Activated B cell treated with CpG ODN at 0.5 μM for 24 hours (primary cell): ENCODE data around the gene ZNF787. TPM values are rescaled to one million over a fixed set of nuclear protein-coding genes. Genes with fewer than 3 reads are reported as not detected.

Source experiments
- ATAC-seq: fragments of 200-7000 bp; cut with Tn5 transposase; one replicate; pipeline ENCODE4 v1.10.0; 2021; ENCODE audit warnings: low read depth, mild to moderate bottlenecking, moderate library complexity
- CTCF ChIA-PET: fragments of 350-600 bp; sonication (Branson Sonifier 250); formaldehyde crosslinking; loops from one replicate; lab custom pipeline; 2021; ENCODE audit warnings: antibody characterized with exemption; lab: Charles Lee
- POLR2A ChIA-PET: fragments of 350-600 bp; sonication (Branson Sonifier 250); formaldehyde crosslinking; loops from one replicate; lab custom pipeline; 2021; ENCODE audit warnings: antibody characterized with exemption; lab: Charles Lee
- DNase-seq: peaks from one replicate; pipeline ENCODE4 v3.0.0; 2022
- H3K27ac Mint-ChIP-seq: one replicate; pipeline ENCODE4 v1.8.0; 2020; ENCODE audit warnings: mixed read lengths
- H3K27me3 Mint-ChIP-seq: one replicate; pipeline ENCODE4 v1.8.0; 2021; ENCODE audit warnings: mixed read lengths
- H3K36me3 Mint-ChIP-seq: one replicate; pipeline ENCODE4 v1.8.0; 2021; ENCODE audit warnings: low read depth, mixed read lengths
- H3K4me1 Mint-ChIP-seq: one replicate; pipeline ENCODE4 v1.8.0; 2021; ENCODE audit warnings: mixed read lengths
- H3K4me3 Mint-ChIP-seq: one replicate; pipeline ENCODE4 v1.8.0; 2020; ENCODE audit warnings: mild to moderate bottlenecking, mixed read lengths
- H3K9me3 Mint-ChIP-seq: one replicate; pipeline ENCODE4 v1.8.0; 2020; ENCODE audit warnings: mixed read lengths
- intact Hi-C: fragments of 100-400 bp; cut with micrococcal nuclease; formaldehyde crosslinking; loops from one replicate; pipeline ENCODE4 v1.15.1; 2024
- total RNA-seq: library from RNA; stranded (reverse); gene quantifications from 2 replicates; pipeline ENCODE4 v1.2.3, GENCODE V29; 2022
- TF ChIP-seq, protein P1 (sequence below): fragments of 200-600 bp; IDR thresholded peaks from one replicate; pipeline ENCODE4 v1.8.0; 2022; ENCODE audit warnings: antibody characterized with exemption, mild to moderate bottlenecking

Gene ZNF787
- total RNA-seq, 1 donor from 2014 or later: 42.3 TPM

DNA sequence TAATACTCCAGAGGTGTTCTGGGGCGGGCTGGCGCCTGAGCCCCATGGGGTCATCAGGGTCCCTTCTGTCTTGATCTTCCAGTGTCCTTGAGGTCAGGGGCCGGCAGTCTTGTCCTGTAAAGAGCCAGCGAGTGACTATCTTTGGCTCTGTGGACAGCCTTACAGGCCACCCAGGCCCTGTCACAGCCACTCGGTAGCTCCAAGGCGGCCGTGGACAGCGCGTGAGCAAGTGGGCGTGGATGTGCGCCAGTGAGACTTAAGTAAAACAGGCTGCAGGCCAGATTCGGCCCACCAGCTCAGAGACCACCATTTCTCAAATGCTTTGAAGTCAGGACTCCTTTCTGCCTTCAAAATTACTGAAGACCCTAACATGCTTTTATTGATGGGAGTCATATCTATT, 23.7 kb upstream of the ZNF787 start:
- Mint-ChIP-seq H3K27me3 (no peaks in the 10 kb centered on the region), H3K4me1 (peaks cover 27% of the 10 kb centered on the region), H3K36me3 (peaks cover 33% of the 10 kb centered on the region), H3K4me3 (no peak overlapping the region), H3K9me3 (no peaks in the 10 kb centered on the region), H3K27ac (no peak overlapping the region)
- CTCF ChIA-PET: no interaction called here
- DNase-seq (no peak), ATAC-seq (no peak)
- TF ChIP-seq, protein P1, sequence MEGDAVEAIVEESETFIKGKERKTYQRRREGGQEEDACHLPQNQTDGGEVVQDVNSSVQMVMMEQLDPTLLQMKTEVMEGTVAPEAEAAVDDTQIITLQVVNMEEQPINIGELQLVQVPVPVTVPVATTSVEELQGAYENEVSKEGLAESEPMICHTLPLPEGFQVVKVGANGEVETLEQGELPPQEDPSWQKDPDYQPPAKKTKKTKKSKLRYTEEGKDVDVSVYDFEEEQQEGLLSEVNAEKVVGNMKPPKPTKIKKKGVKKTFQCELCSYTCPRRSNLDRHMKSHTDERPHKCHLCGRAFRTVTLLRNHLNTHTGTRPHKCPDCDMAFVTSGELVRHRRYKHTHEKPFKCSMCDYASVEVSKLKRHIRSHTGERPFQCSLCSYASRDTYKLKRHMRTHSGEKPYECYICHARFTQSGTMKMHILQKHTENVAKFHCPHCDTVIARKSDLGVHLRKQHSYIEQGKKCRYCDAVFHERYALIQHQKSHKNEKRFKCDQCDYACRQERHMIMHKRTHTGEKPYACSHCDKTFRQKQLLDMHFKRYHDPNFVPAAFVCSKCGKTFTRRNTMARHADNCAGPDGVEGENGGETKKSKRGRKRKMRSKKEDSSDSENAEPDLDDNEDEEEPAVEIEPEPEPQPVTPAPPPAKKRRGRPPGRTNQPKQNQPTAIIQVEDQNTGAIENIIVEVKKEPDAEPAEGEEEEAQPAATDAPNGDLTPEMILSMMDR: no peak
- intact Hi-C loops: loop anchor here (5.0 kb wide), 1 partner anchor 1137 kb away; the partner anchor contains the start of gene ZNF460
- POLR2A ChIA-PET: no interaction called here

DNA sequence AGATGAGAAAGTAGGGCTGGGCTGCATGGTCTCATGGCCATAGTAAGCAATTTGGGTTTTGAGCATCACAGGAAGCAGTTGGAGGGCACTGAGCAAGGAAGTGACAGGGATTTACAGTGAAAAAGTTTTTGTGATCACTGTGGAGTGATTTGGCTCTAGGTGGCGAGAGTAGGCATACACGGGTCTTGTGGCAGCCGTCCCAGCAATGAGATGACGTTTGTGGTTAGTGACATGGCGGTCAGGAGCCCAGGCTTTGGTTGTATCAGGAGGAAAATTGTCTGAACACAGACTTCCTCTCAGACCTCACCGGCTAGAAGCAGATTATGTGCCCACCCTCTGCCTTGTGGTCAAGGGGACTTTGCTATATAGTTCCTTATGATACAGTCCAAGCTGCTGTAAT, 23.3 kb upstream of the ZNF787 start:
- Mint-ChIP-seq H3K4me3 (no peak overlapping the region), H3K27me3 (no peaks in the 10 kb centered on the region), H3K27ac (no peak overlapping the region), H3K4me1 (peaks cover 29% of the 10 kb centered on the region), H3K9me3 (no peaks in the 10 kb centered on the region), H3K36me3 (peaks cover 29% of the 10 kb centered on the region)
- DNase-seq: no peak
- ATAC-seq: no peak
- POLR2A ChIA-PET: no interaction called here
- CTCF ChIA-PET: no interaction called here
- intact Hi-C loops: loop anchor here (5.0 kb wide), 1 partner anchor 1138 kb away; the partner anchor contains the start of gene ZNF460
- TF ChIP-seq, protein P1: no peak

DNA sequence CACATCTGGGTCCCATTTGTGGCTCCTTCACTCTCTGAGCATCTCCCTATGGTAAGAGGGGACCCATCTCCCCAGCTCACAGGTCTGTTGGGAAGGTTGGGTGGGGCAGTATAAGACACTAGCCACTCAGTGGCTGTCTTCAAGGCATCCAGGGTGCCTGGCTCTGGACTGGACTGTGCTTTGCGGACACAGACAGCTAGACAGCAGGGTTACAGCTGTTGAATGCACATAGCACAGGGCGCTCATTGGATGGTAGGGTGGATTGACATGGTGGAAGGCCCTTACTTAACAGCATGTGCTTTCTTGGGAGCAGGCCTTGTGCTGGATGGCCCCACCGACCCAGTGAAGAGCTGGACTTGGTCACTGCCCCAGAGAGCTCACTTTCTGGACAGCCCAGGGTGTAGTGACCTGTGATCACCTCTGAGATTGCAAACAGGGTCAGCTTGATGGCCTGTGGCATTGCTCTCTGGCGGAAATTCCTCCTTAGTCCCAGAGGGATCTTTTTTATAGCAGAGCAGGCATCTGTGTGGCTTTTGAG, 21.9 kb upstream of the ZNF787 start:
- H3K4me3 Mint-ChIP-seq: no peak overlapping the region
- ChIA-PET POLR2A (interaction anchor here (0.6 to 3.2 kb wide), 2 partner anchors 8 to 22 kb away, joined by 5 to 40 read pairs; partner anchors contain the start of gene ZNF787), CTCF (no interaction called here)
- no peaks in the 10 kb centered on the region for H3K27me3 Mint-ChIP-seq
- H3K9me3 Mint-ChIP-seq: no peaks in the 10 kb centered on the region
- intact Hi-C loops: loop anchor here (5.0 kb wide), 1 partner anchor 1139 kb away; the partner anchor contains the start of gene ZNF460
- peaks cover 29% of the 10 kb centered on the region for H3K4me1 Mint-ChIP-seq
- H3K36me3 Mint-ChIP-seq: peaks cover 21% of the 10 kb centered on the region
- ATAC-seq (no peak), DNase-seq (no peak)
- TF ChIP-seq, protein P1: no peak
- no peak overlapping the region for H3K27ac Mint-ChIP-seq

DNA sequence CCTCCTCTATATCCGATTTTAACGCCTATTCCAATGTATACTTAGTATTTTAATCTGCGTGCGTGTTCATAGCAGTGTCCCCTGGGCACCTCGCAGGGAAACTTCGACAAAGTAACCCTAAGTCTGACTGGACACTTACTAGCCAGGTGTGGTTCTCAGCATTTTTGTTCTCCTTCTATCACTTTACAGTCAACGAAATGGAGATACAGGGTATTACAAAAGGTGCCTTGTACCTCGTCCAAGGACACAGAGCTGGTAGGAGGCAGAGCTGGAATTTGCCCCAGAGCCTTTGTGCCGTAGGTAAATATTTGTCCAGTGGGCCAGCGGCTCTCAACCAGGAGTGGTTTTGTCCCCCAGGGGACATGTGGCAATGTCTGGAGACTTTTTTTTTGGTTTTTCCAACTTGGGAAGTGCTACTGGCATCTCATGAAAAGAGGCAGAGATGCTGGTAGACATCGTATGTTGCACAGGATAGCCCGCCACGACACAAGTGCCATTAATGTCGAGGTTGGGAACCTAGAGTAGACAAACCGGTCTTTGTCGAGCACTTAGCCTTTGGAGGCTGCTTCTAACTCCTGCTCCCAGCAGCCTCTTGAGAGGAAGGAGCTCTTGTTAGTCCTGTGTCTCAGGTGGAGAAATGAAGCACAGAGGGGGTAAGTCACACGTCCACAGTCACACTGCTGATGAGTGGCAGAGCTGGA, 21.1 kb upstream of the ZNF787 start:
- H3K27ac Mint-ChIP-seq: peak overlapping the region; percentile 41
- CTCF ChIA-PET: interaction anchor here (2.2 kb wide), 1 partner anchor 61 kb away, joined by 6 read pairs; no protein-coding TSS in a partner anchor
- TF ChIP-seq, protein P1: no peak
- H3K9me3 Mint-ChIP-seq: no peaks in the 10 kb centered on the region
- POLR2A ChIA-PET: interaction anchor here (0.6 to 3.2 kb wide), 3 partner anchors 7 to 61 kb away, joined by 4 to 40 read pairs (median 5); partner anchors contain the start of gene ZNF787
- ATAC-seq: no peak
- intact Hi-C loops: loop anchor here (5.0 kb wide), 1 partner anchor 1140 kb away; the partner anchor contains the start of gene ZNF460
- peaks cover 13% of the 10 kb centered on the region for H3K36me3 Mint-ChIP-seq
- peaks cover 29% of the 10 kb centered on the region for H3K4me1 Mint-ChIP-seq
- peak overlapping the region; percentile 72 for H3K4me3 Mint-ChIP-seq
- DNase-seq: no peak
- H3K27me3 Mint-ChIP-seq: no peaks in the 10 kb centered on the region
